GM12878 (cell line): Measurements from ENCODE around the gene TRAF7. TPM values are rescaled to one million over a fixed set of nuclear protein-coding genes. Genes with fewer than 3 reads are reported as not detected.

Experiments used
- ATAC-seq: fragments of 200-7000 bp; cut with Tn5 transposase; 3 replicates; pipeline ENCODE4 v1.9.1; 2020; ENCODE audit warnings: mild to moderate bottlenecking, moderate library complexity
- BruUV-seq: library from RNA; stranded (reverse); fragments of 400-500 nt; replicated peaks from 2 replicates; lab custom pipeline; 2021; lab: Mats Ljungman, UMichigan
- CTCF ChIA-PET: fragments of 300-600 bp; sonication (Branson Sonifier 250); formaldehyde crosslinking; extraction: SDS; loops from one replicate; lab custom pipeline; 2021; ENCODE audit warnings: inconsistent platforms; lab: Yijun Ruan, JAX
- POLR2A ChIA-PET: fragments of 350-600 bp; formaldehyde crosslinking; extraction: SDS; loops from one replicate; lab custom pipeline; 2021; ENCODE audit warnings: inconsistent platforms; lab: Charles Lee
- RAD21 ChIA-PET: fragments of 300-600 bp; sonication (Branson Sonifier 250); formaldehyde crosslinking; loops from one replicate; lab custom pipeline; 2023; ENCODE audit warnings: antibody characterized with exemption; ENCODE audit not compliant: unreplicated experiment; lab: Charles Lee
- SMC1A ChIA-PET: fragments of 300-600 bp; sonication (Branson Sonifier 250); formaldehyde crosslinking; loops from one replicate; lab custom pipeline; 2023; ENCODE audit not compliant: unreplicated experiment, uncharacterized antibody; lab: Charles Lee
- DNase-seq: peaks from one replicate; pipeline ENCODE4 v3.0.0-alpha.2; 2011; ENCODE audit warnings: low read depth, low spot score
- FAIRE-seq: peaks from 3 replicates; lab custom pipeline; 2011; peaks lifted over from hg19 to GRCh38; lab: Jason Lieb, UNC
- H2AFZ ChIP-seq: 2 replicates; pipeline ENCODE4 v1.6.0; 2011; ENCODE audit warnings: low read depth, low read length, control low read depth; ENCODE audit not compliant: control insufficient read depth
- H3K27ac ChIP-seq: 2 replicates; pipeline ENCODE4 v1.5.1; 2011; ENCODE audit warnings: control low read depth; ENCODE audit not compliant: control insufficient read depth, insufficient read depth
- H3K27me3 ChIP-seq, 2 experiments: replicated peaks in 1 of 2; 2 replicates each; pipeline versions ENCODE4 v1.6.0 to v1.6.1; 2011; ENCODE audit warnings: low read length in 1 of 2; ENCODE audit not compliant: control insufficient read depth in 2 of 2, insufficient read depth in 2 of 2
- H3K36me3 ChIP-seq, 2 experiments: 2 replicates each; pipeline ENCODE4 v1.5.1; 2011; ENCODE audit warnings: low read length in 1 of 2; ENCODE audit not compliant: control insufficient read depth in 2 of 2, insufficient read depth in 2 of 2
- H3K4me1 ChIP-seq: 2 replicates; pipeline ENCODE4 v1.6.1; 2011; ENCODE audit warnings: mild to moderate bottlenecking, low read length, moderate library complexity, mixed read lengths; ENCODE audit not compliant: control insufficient read depth, insufficient read depth
- H3K4me2 ChIP-seq: 2 replicates; pipeline ENCODE4 v1.6.0; 2011; ENCODE audit warnings: control low read depth; ENCODE audit not compliant: control insufficient read depth, insufficient read depth
- H3K4me3 ChIP-seq: fragments of 200-600 bp; sonication (generic); 2 replicates; pipeline ENCODE4 v1.5.1; 2016
- H3K79me2 ChIP-seq: 2 replicates; pipeline ENCODE4 v1.6.0; 2011; ENCODE audit warnings: low read length; ENCODE audit not compliant: control insufficient read depth, insufficient read depth
- H3K9ac ChIP-seq: 2 replicates; pipeline ENCODE4 v1.8.0; 2011; ENCODE audit warnings: low read length, control low read depth, mixed read lengths; ENCODE audit not compliant: control insufficient read depth, insufficient read depth
- H3K9me3 ChIP-seq: replicated peaks from 3 replicates; pipeline ENCODE4 v1.5.1; 2011; ENCODE audit warnings: mild to moderate bottlenecking, low read length; ENCODE audit not compliant: control insufficient read depth, insufficient read depth
- H4K20me1 ChIP-seq: 2 replicates; pipeline ENCODE4 v1.6.0; 2011; ENCODE audit not compliant: control insufficient read depth, insufficient read depth
- BACH1 ChIP-seq: fragments of 450-650 bp; IDR thresholded peaks from 2 replicates; pipeline ENCODE4 v1.6.1; 2017; ENCODE audit warnings: mild to moderate bottlenecking, borderline replicate concordance
- CHD2 ChIP-seq: IDR thresholded peaks from 2 replicates; pipeline ENCODE4 v1.6.1; 2011; ENCODE audit warnings: low read depth, low read length, improper control_type of control experiment, borderline replicate concordance
- CHD4 ChIP-seq: fragments of 200-600 bp; sonication (generic); IDR thresholded peaks from 2 replicates; pipeline ENCODE4 v1.6.1; 2016; ENCODE audit warnings: mild to moderate bottlenecking
- CREM ChIP-seq: IDR thresholded peaks from 2 replicates; pipeline ENCODE4 v1.6.1; 2014; ENCODE audit warnings: antibody characterized with exemption, low read depth
- FOXM1 ChIP-seq: IDR thresholded peaks from 2 replicates; pipeline ENCODE4 v1.6.1; 2012; ENCODE audit warnings: low read depth, mild to moderate bottlenecking, inconsistent platforms, low read length, moderate library complexity
- IKZF1 ChIP-seq: fragments of 450-650 bp; conservative IDR thresholded peaks from 2 replicates; pipeline ENCODE4 v1.6.1; 2017; ENCODE audit warnings: antibody characterized with exemption, mild to moderate bottlenecking
- MEF2B ChIP-seq: fragments of 450-650 bp; IDR thresholded peaks from 2 replicates; pipeline ENCODE4 v1.6.1; 2018; ENCODE audit warnings: mild to moderate bottlenecking, moderate library complexity; ENCODE audit not compliant: partially characterized antibody, poor library complexity, severe bottlenecking
- POLR2AphosphoS2 ChIP-seq: IDR thresholded peaks from 2 replicates; pipeline ENCODE4 v1.6.1; 2011; ENCODE audit warnings: low read depth, mild to moderate bottlenecking, low read length, improper control_type of control experiment, moderate library complexity
- SMC3 ChIP-seq: IDR thresholded peaks from 2 replicates; pipeline ENCODE4 v1.6.1; 2011; ENCODE audit warnings: low read length, improper control_type of control experiment, borderline replicate concordance
- SPI1 ChIP-seq: IDR thresholded peaks from 2 replicates; pipeline ENCODE4 v1.6.1; 2011; ENCODE audit warnings: low read depth, mild to moderate bottlenecking, low read length, moderate library complexity, borderline replicate concordance; ENCODE audit not compliant: insufficient read depth
- TAF1 ChIP-seq: IDR thresholded peaks from 2 replicates; pipeline ENCODE4 v1.6.1; 2011; ENCODE audit warnings: mild to moderate bottlenecking, low read depth, low read length, borderline replicate concordance
- WGBS: methylation state at CpG from one replicate; pipeline ENCODE4 v1.1.6; 2016; ENCODE audit warnings: low lambda C conversion rate; ENCODE audit not compliant: insufficient replicate concordance, insufficient coverage; ENCODE audit errors: missing lambda C conversion rate; 5-methylcytosine and 5-hydroxymethylcytosine counted together
- in situ Hi-C: fragments of 300-500 bp; cut with MboI; formaldehyde crosslinking; loops from 9 replicates; pipeline ENCODE4 v1.14.3; 2018; ENCODE audit warnings: mixed read lengths
- intact Hi-C: fragments of 100-400 bp; cut with micrococcal nuclease; formaldehyde crosslinking; loops from one replicate; pipeline ENCODE4 v1.14.2; 2022; ENCODE audit not compliant: unreplicated experiment
- polyA plus RNA-seq, 11 experiments: library from polyadenylated mRNA; depleted of rRNA in 4 of 11; unstranded in 6 of 11; stranded (reverse) in 5 of 11; fragments of >200 nt; fragmentation: Nextera tagmentation in 4 of 11; fragmentation: Illumina TruSeq in 1 of 11; extraction: Ambion mirVana in 4 of 11; extraction: Trizol in 1 of 11; gene quantifications; 1 replicate in 1 of 11; 2 replicates in 10 of 11; pipeline versions ENCODE4 v1.2.1 to v1.2.3, GENCODE V29; 2011 to 2016; ENCODE audit warnings: inconsistent platforms in 2 of 11, missing spikeins in 2 of 11, low read depth in 1 of 11
- total RNA-seq, 4 experiments: library from RNA; depleted of rRNA in 3 of 4; stranded (reverse); fragments of >200 nt in 3 of 4; fragmentation: Illumina TruSeq in 1 of 4; extraction: Trizol in 1 of 4; gene quantifications; 2 replicates each; pipeline versions ENCODE4 v1.2.1 to v1.2.3, GENCODE V29; 2013 to 2021

The TRAF7 gene
- total and polyA plus RNA-seq, 10 of the 15 experiments (the other 5 are each of a cell fraction or from before 2014, with no cell fraction given), result 0.61 to 87.0 (median 30.0) TPM

GRCh38 chr16:2161911-2162310 is 6.3 kb downstream of the TRAF7 start:
- RAD21 ChIA-PET, result no interaction called here
- Histone ChIP-seq H3K27ac (no peak overlapping the region), H3K79me2 (peaks cover 60% of the 10 kb centered on the region), H3K4me1 (peaks cover 23% of the 10 kb centered on the region), H3K4me3 (no peak overlapping the region), H3K9me3 (no peaks in the 10 kb centered on the region; the same call in 2 of the 3 replicates), H3K36me3 (peaks cover 6 to 11% of the 10 kb centered on the region in 2 experiments; a peak in 3 of 4 replicates), H3K9ac (no peak overlapping the region), H2AFZ (no peak overlapping the region), H4K20me1 (no peaks in the 10 kb centered on the region), H3K4me2 (no peak overlapping the region), H3K27me3 (no peaks in the 10 kb centered on the region)
- no TSS peak for BruUV-seq
- intact Hi-C loops, result no loop called here
- CTCF ChIA-PET, result interaction anchor here (0.8 to 1.9 kb wide), 2 partner anchors 9 to 21 kb away, joined by 4 to 5 read pairs; no protein-coding TSS in a partner anchor
- FAIRE-seq, result no peak
- POLR2A ChIA-PET, result no interaction called here
- DNase-seq, result no peak
- in situ Hi-C loops, result no loop called here
- SMC1A ChIA-PET, result no interaction called here
- WGBS, result 83% methylated on average over 10 of the region's 10 CpGs
- TF ChIP-seq CREM (no peak), SPI1 (no peak), CHD2 (no peak), BACH1 (no peak)
- no peak for ATAC-seq

GRCh38 chr16:2162676-2163118 is 7.1 kb downstream of the TRAF7 start:
- ChIA-PET POLR2A (interaction anchor here (0.5 kb wide), 1 partner anchor 282 kb away, joined by 3 read pairs; no protein-coding TSS in a partner anchor), CTCF (no interaction called here), SMC1A (no interaction called here), RAD21 (no interaction called here)
- ATAC-seq, result no peak
- no peak overlapping the region for H3K4me2 ChIP-seq
- peaks cover 52% of the 10 kb centered on the region for H3K79me2 ChIP-seq
- WGBS, result 95% methylated on average over 13 of the region's 13 CpGs
- no peak overlapping the region for H3K27ac ChIP-seq
- H3K27me3 ChIP-seq, result no peaks in the 10 kb centered on the region
- no peak for DNase-seq
- H2AFZ ChIP-seq, result no peak overlapping the region
- H3K9ac ChIP-seq, result no peak overlapping the region
- TF ChIP-seq TAF1 (no peak), SMC3 (no peak), POLR2AphosphoS2 (no peak), MEF2B (no peak), CHD4 (no peak), FOXM1 (no peak), IKZF1 (no peak)
- in situ Hi-C loops (no loop called here), intact Hi-C loops (no loop called here)
- H3K9me3 ChIP-seq, result no peaks in the 10 kb centered on the region; the same call in 2 of the 3 replicates
- no TSS peak for BruUV-seq
- FAIRE-seq, result no peak
- H3K36me3 ChIP-seq, result peaks cover 6 to 18% of the 10 kb centered on the region in 2 experiments; a peak in 3 of 4 replicates
- H3K4me1 ChIP-seq, result peaks cover 17% of the 10 kb centered on the region
- H4K20me1 ChIP-seq, result no peaks in the 10 kb centered on the region
- H3K4me3 ChIP-seq, result no peak overlapping the region
